ENCODE results near the gene RABL2A. TPM values are rescaled to one million over a fixed set of nuclear protein-coding genes. Genes with fewer than 3 reads are reported as not detected.

Gene RABL2A
- 6.7 to 10.9 TPM (median 9.0 TPM) in 5 replicates for total RNA-seq (2022; extraction: Qiagen RNA extraction)

GRCh38 chr2:113626616-113627330, at the start of gene RABL2A:
Gene RABL2A, plus strand, starts transcription at chr2:113627266. Its CDS starts 1,341 bp downstream, at chr2:113628607.

Other genes starting within 250 kb of the RABL2A start
- gene ZNG1B, start 189.6 kb upstream of the RABL2A start, total RNA-seq (2022; extraction: Qiagen RNA extraction): 35.7 to 49.7 TPM (median 37.2 TPM) in 5 replicates
- 0.09 to 0.54 TPM (median 0.41 TPM) in 5 replicates for gene FOXD4L1, start 128.6 kb upstream of the RABL2A start, total RNA-seq (2022; extraction: Qiagen RNA extraction)
- 34.6 to 57.7 TPM (median 48.7 TPM) in 5 replicates for gene SLC35F5, start 129.4 kb downstream of the RABL2A start, total RNA-seq (2022; extraction: Qiagen RNA extraction)